Measurements from ENCODE around the gene AACS. TPM values are rescaled to one million over a fixed set of nuclear protein-coding genes. Genes with fewer than 3 reads are reported as not detected.

Gene AACS
- total RNA-seq, 1 donor from 2014 or later = 38.8 TPM

DNA sequence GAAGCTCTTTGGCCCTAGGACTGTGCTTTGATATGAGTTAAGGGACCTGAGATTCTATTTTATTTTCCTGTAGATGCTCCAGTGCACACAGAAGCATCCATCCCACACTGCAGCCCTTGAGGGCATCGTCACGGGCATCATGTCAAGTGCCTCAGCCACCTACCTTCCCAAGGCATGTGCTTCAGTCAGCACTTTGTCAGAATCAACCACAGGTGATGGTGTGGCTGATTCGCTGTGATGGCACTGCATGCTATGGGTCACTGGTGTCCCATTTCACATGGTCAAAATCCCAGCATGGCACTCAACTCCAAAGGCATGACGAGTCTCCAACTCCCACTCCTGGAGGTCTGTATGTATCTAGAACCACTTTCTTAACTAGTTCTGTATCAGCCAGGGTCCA is 100.8 kb downstream of the AACS start:
- DNase-seq (ENCODE audit: low spot score, unreplicated experiment) = no peak
- Mint-ChIP-seq H3K36me3 (ENCODE audit: insufficient read depth) (no peaks in the 10 kb centered on the region), H3K4me1 (ENCODE audit: low read depth) (no peaks in the 10 kb centered on the region), H3K27me3 (peaks cover 12% of the 10 kb centered on the region), H3K27ac (no peak overlapping the region), H3K4me3 (ENCODE audit: low read depth) (no peak overlapping the region), H3K9me3 (ENCODE audit: low read depth) (no peaks in the 10 kb centered on the region)
- TF ChIP-seq, protein P1, sequence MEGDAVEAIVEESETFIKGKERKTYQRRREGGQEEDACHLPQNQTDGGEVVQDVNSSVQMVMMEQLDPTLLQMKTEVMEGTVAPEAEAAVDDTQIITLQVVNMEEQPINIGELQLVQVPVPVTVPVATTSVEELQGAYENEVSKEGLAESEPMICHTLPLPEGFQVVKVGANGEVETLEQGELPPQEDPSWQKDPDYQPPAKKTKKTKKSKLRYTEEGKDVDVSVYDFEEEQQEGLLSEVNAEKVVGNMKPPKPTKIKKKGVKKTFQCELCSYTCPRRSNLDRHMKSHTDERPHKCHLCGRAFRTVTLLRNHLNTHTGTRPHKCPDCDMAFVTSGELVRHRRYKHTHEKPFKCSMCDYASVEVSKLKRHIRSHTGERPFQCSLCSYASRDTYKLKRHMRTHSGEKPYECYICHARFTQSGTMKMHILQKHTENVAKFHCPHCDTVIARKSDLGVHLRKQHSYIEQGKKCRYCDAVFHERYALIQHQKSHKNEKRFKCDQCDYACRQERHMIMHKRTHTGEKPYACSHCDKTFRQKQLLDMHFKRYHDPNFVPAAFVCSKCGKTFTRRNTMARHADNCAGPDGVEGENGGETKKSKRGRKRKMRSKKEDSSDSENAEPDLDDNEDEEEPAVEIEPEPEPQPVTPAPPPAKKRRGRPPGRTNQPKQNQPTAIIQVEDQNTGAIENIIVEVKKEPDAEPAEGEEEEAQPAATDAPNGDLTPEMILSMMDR (IDR thresholded peaks at IDR 0.05; ENCODE audit: unreplicated experiment) = no peak

DNA sequence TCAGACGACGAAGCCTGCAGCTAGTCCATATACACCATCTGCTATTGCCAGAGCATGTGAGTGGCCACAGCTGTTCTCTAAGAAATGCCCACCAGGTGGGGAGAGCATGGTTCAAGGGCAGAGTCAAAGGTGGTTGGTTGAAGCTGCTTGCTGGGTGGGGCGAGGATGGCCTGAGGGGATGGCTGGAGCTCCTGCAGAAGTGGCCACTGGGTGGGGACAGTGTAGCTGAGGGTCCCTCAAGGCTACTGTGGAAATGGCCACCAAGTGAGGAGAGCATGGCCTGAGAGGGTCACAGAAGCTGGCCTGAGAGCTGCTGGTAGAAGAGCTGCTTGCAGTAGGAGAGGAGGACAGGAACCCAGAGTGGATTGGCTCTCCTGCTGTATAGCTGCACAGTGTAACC is 102.4 kb downstream of the AACS start:
- Mint-ChIP-seq H3K27ac (no peak overlapping the region), H3K27me3 (peaks cover 9% of the 10 kb centered on the region), H3K4me3 (ENCODE audit: low read depth) (no peak overlapping the region), H3K4me1 (ENCODE audit: low read depth) (no peaks in the 10 kb centered on the region), H3K9me3 (ENCODE audit: low read depth) (no peaks in the 10 kb centered on the region), H3K36me3 (ENCODE audit: insufficient read depth) (no peaks in the 10 kb centered on the region)
- DNase-seq (ENCODE audit: low spot score, unreplicated experiment) = no peak
- TF ChIP-seq, protein P1 (IDR thresholded peaks at IDR 0.05; ENCODE audit: unreplicated experiment) = no peak

DNA sequence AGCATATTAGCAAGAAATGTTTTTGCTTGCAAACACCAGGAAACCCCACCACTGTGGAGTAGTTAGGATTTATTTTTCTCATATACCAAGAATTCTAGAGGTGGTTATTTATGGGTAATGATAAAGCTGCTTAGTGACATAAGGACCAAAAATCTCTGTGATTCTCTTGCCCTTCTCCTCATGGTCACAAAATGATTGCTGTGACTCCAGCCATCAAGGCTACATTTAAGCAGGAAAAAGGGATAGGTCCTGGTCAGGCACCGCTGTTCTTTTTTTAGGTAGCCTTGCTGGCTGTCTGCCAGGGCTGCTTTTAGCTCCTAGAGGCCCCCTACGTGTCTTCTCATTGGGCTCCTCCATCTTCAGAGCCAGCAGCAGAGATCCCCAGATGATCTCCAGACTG is 104.2 kb downstream of the AACS start:
- no peak for DNase-seq (ENCODE audit: low spot score, unreplicated experiment)
- TF ChIP-seq, protein P1 (IDR thresholded peaks at IDR 0.05; ENCODE audit: unreplicated experiment) = no peak
- Mint-ChIP-seq H3K36me3 (ENCODE audit: insufficient read depth) (no peaks in the 10 kb centered on the region), H3K27ac (no peak overlapping the region), H3K9me3 (ENCODE audit: low read depth) (no peaks in the 10 kb centered on the region), H3K4me1 (ENCODE audit: low read depth) (no peaks in the 10 kb centered on the region), H3K27me3 (peaks cover 13% of the 10 kb centered on the region), H3K4me3 (ENCODE audit: low read depth) (no peak overlapping the region)

DNA sequence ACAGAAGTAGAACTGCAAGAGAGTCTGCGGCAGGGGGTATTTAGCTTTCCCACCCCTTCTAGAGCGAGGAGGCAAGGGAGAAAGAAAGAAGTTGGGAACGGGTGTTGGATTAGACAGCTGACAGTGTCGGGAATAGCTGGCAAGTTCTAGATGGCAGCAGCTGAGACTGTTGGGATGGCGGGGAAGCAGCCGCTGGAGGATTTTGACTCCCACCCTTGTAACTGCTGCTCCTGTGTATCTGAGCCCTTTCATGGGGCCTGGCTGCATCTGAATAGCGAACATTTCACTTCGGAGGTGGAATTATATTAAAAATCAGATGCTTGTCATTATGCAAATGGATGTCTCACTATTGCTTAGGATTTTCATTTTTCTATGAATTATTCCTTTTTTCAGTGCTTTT is 104.6 kb downstream of the AACS start:
- Mint-ChIP-seq H3K36me3 (ENCODE audit: insufficient read depth) (no peaks in the 10 kb centered on the region), H3K9me3 (ENCODE audit: low read depth) (no peaks in the 10 kb centered on the region), H3K27ac (no peak overlapping the region), H3K27me3 (peaks cover 13% of the 10 kb centered on the region), H3K4me3 (ENCODE audit: low read depth) (no peak overlapping the region), H3K4me1 (ENCODE audit: low read depth) (no peaks in the 10 kb centered on the region)
- no peak for DNase-seq (ENCODE audit: low spot score, unreplicated experiment)
- TF ChIP-seq, protein P1 (IDR thresholded peaks at IDR 0.05; ENCODE audit: unreplicated experiment) = no peak

DNA sequence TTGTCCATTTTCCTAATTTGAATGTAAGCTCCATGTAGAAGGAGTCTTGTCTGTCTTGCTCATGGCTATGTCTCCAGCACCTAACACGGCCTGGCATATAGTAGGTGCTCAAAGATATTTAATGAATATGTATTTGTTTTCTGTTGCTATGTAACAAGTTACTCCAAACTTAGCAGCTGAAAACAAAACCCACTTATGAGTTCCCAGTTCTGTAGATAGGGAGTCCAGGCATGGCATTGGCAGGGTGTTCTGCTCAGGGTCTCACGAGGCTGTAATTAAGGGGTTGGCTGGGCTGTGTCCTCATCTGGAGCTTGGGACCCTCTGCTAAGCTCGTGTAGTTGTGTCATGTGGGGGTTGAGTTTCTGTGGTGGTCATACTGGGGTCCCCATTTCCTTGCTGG is 106.0 kb downstream of the AACS start:
- TF ChIP-seq, protein P1 (IDR thresholded peaks at IDR 0.05; ENCODE audit: unreplicated experiment) = no peak
- Mint-ChIP-seq H3K4me1 (ENCODE audit: low read depth) (no peaks in the 10 kb centered on the region), H3K9me3 (ENCODE audit: low read depth) (no peaks in the 10 kb centered on the region), H3K27me3 (peaks cover 23% of the 10 kb centered on the region), H3K27ac (no peak overlapping the region), H3K36me3 (ENCODE audit: insufficient read depth) (no peaks in the 10 kb centered on the region), H3K4me3 (ENCODE audit: low read depth) (no peak overlapping the region)
- DNase-seq (ENCODE audit: low spot score, unreplicated experiment) = no peak

Data from progenitor cell of endocrine pancreas (in vitro differentiated cells).